ENCODE measurements around the gene DNLZ. TPM values are rescaled to one million over a fixed set of nuclear protein-coding genes. Genes with fewer than 3 reads are reported as not detected.

Gene DNLZ
- total and polyA plus RNA-seq, 2 donors (not counting 3 experiments of a cell fraction or from before 2014, with no cell fraction given) = 26.9 to 38.4 TPM

DNA sequence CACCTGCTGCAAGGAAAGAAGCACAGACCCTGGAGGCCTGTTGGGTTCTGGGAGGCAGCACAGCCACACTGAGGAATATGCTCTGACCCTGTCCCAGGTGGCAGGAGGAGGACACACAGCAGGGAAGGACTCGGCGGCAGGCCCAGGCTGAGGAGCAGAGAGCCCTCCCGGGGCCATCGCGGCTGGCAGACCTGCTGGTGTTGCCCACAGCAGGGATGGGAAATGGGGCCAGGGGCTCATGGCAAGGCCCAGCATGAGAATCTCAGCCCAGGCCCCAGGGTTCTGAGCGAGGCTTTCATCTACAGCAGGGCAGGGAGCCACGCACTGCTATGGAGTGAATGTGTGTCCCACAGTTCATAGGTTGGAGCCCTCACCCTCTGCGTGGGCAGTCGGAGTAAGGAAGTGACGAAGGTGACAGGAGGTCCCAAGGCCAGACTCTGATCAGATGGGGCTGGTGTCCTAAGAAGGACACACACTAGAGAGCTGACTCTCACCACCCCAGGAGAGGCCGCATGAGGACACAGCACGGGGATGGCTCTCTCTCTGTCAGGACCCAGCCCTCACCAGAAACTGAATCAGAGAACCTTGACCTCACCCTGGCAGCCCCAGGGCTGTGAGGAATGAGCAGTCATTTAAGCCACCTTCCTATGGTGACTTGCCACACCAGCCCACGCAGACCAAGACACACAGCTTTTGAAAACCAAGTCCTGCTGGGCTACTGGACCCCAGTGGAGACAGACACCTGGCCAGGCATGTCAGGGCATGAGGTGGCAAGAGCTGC lies 46.5 kb downstream of the DNLZ start:
- Histone ChIP-seq H4K20me1 (replicated peaks; ENCODE audit: control insufficient read depth, extremely low read depth, insufficient read depth, low read length) (no peaks in the 10 kb centered on the region), H3K9ac (replicated peaks; ENCODE audit: extremely low read depth, insufficient read depth, low read length) (no peak overlapping the region), H3K36me3 (ENCODE audit: control insufficient read depth in 2 of 2, extremely low read depth in 1 of 2, insufficient read depth in 2 of 2, low read length in 2 of 2) (no peaks in the 10 kb centered on the region), H3K27ac (ENCODE audit: insufficient read depth, low read depth, low read length) (no peak overlapping the region), H3K9me1 (replicated peaks; ENCODE audit: control insufficient read depth, extremely low read depth, insufficient read depth, low read length) (no peaks in the 10 kb centered on the region), H3K4me1 (ENCODE audit: control insufficient read depth, extremely low read depth, insufficient read depth, low read length) (no peaks in the 10 kb centered on the region), H3K9me3 (replicated peaks; ENCODE audit: control insufficient read depth, insufficient read depth, low read length) (no peaks in the 10 kb centered on the region), H3K27me3 (ENCODE audit: control insufficient read depth in 2 of 2, insufficient read depth in 2 of 2, low read length in 2 of 2) (no peaks in the 10 kb centered on the region), H3K4me2 (ENCODE audit: insufficient read depth, low read length) (no peak overlapping the region), H2AFZ (ENCODE audit: low read depth, low read length) (no peak overlapping the region), H3K4me3 (replicated peaks in 1 of 3; ENCODE audit: insufficient read depth in 1 of 3, low read depth in 1 of 3, low read length in 3 of 3) (no peak overlapping the region), H3K79me2 (ENCODE audit: control insufficient read depth, insufficient read depth, low read length) (no peaks in the 10 kb centered on the region)
- ChIA-PET POLR2A (no interaction called here), CTCF (interaction anchor here (1.0 to 1.3 kb wide), 2 partner anchors 9 to 46 kb away, joined by 3 to 4 read pairs; partner anchors contain the start of gene DNLZ)
- TF ChIP-seq CTCF (IDR thresholded peaks at IDR 0.05; ENCODE audit: extremely low read depth in 1 of 2, insufficient read depth in 1 of 2, low read depth in 1 of 2, low read length in 2 of 2) = no peak
- no peak for TF ChIP-seq MYC (IDR thresholded peaks at IDR 0.05; ENCODE audit: low read depth, low read length)
- no peak for TF ChIP-seq FOS (IDR thresholded peaks at IDR 0.05; ENCODE audit: borderline replicate concordance, insufficient read depth, low read length)
- no peak for TF ChIP-seq JUN (IDR thresholded peaks at IDR 0.05; ENCODE audit: borderline replicate concordance, insufficient read depth, insufficient read length, low read depth)
- TF ChIP-seq, protein P1, sequence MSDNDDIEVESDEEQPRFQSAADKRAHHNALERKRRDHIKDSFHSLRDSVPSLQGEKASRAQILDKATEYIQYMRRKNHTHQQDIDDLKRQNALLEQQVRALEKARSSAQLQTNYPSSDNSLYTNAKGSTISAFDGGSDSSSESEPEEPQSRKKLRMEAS (IDR thresholded peaks at IDR 0.05; ENCODE audit: insufficient read depth, insufficient read length) = no peak
- no peak for TF ChIP-seq EZH2 (IDR thresholded peaks at IDR 0.05; ENCODE audit: borderline replicate concordance, low read depth, low read length, severe bottlenecking)
- TF ChIP-seq POLR2AphosphoS5 (IDR thresholded peaks at IDR 0.05; ENCODE audit: insufficient read depth, low read depth, low read length) = no peak
- TF ChIP-seq POLR2A (IDR thresholded peaks at IDR 0.05; ENCODE audit: low read depth, low read length) = no peak
- no TSS peak for BruUV-seq (replicated peaks)
- DNase-seq (ENCODE audit: low read depth, low spot score) = no peak
- dilution Hi-C loops (cut with MboI; ENCODE audit: extremely low pct_ligation_motif_present, low sequenced_read_pairs) = no loop called here
- intact Hi-C loops (cut with micrococcal nuclease) = no loop called here
- FAIRE-seq = no peak

All from endothelial cell of umbilical vein (primary cell).